Smooth muscle cell (in vitro differentiated cells): ENCODE data around the gene FGD5. TPM values are rescaled to one million over a fixed set of nuclear protein-coding genes. Genes with fewer than 3 reads are reported as not detected.

Source experiments
- DNase-seq: peaks from one replicate; lab custom pipeline; 2025; ENCODE audit not compliant: unreplicated experiment; lab: John Stamatoyannopoulos, UW
- H2AFZ ChIP-seq: fragments of 200-600 bp; sonication (generic); 2 replicates; pipeline ENCODE4 v1.6.0; 2016; ENCODE audit warnings: antibody characterized with exemption, low read depth, mild to moderate bottlenecking
- H3F3A ChIP-seq: fragments of 200-600 bp; sonication (generic); 2 replicates; pipeline ENCODE4 v1.6.0; 2017; ENCODE audit warnings: antibody characterized with exemption, low read depth
- H3K27ac ChIP-seq: fragments of 200-600 bp; sonication (generic); 2 replicates; pipeline ENCODE4 v1.5.1; 2016; ENCODE audit warnings: low read depth, mild to moderate bottlenecking
- H3K27me3 ChIP-seq: fragments of 200-600 bp; sonication (generic); 2 replicates; pipeline ENCODE4 v1.6.1; 2016; ENCODE audit warnings: low read depth, mild to moderate bottlenecking
- H3K36me3 ChIP-seq: fragments of 200-600 bp; sonication (generic); 2 replicates; pipeline ENCODE4 v1.5.1; 2016; ENCODE audit warnings: low read depth
- H3K4me1 ChIP-seq: fragments of 200-600 bp; sonication (generic); 2 replicates; pipeline ENCODE4 v1.5.1; 2016; ENCODE audit warnings: low read depth
- H3K4me2 ChIP-seq: fragments of 200-600 bp; sonication (generic); 2 replicates; pipeline ENCODE4 v1.6.0; 2016; ENCODE audit warnings: mild to moderate bottlenecking
- H3K4me3 ChIP-seq: fragments of 200-600 bp; sonication (generic); 2 replicates; pipeline ENCODE4 v1.5.1; 2016; ENCODE audit warnings: mild to moderate bottlenecking
- H3K79me2 ChIP-seq: fragments of 200-600 bp; sonication (generic); 2 replicates; pipeline ENCODE4 v1.6.0; 2016; ENCODE audit warnings: low read depth, mild to moderate bottlenecking
- H3K9ac ChIP-seq: fragments of 200-600 bp; sonication (generic); 2 replicates; pipeline ENCODE4 v1.6.0; 2016; ENCODE audit warnings: low read depth
- H3K9me3 ChIP-seq: fragments of 200-600 bp; sonication (generic); replicated peaks from 2 replicates; pipeline ENCODE4 v1.5.1; 2016; ENCODE audit warnings: low read depth
- H4K20me1 ChIP-seq: fragments of 200-600 bp; sonication (generic); 2 replicates; pipeline ENCODE4 v1.6.0; 2016; ENCODE audit warnings: low read depth
- CTCF ChIP-seq: fragments of 200-600 bp; sonication (generic); IDR thresholded peaks from 2 replicates; pipeline ENCODE4 v1.5.1; 2017; ENCODE audit warnings: borderline replicate concordance, mild to moderate bottlenecking, antibody characterized with exemption; ENCODE audit not compliant: insufficient read depth, poor library complexity, severe bottlenecking
- WGBS: methylation state at CpG from one replicate; pipeline ENCODE4 v1.1.7; 2016; ENCODE audit warnings: low lambda C conversion rate; 5-methylcytosine and 5-hydroxymethylcytosine counted together
- polyA plus RNA-seq: library from polyadenylated mRNA; unstranded; fragments of >200 nt; fragmentation: Nextera tagmentation; extraction: Ambion mirVana; gene quantifications from 2 replicates; pipeline ENCODE4 v1.2.1, GENCODE V29; 2016
- total RNA-seq: library from RNA; depleted of rRNA; stranded (reverse); fragments of >200 nt; gene quantifications from 2 replicates; pipeline ENCODE4 v1.2.3, GENCODE V29; 2014

Gene FGD5
- total and polyA plus RNA-seq, 2 experiments from 2014 or later = 0.63 to 0.71 TPM

- no peaks in the 10 kb centered on the region for H3K79me2 ChIP-seq
- no peak overlapping the region for H3K9ac ChIP-seq
- no peak overlapping the region for H3K27ac ChIP-seq
- H3K36me3 ChIP-seq = no peaks in the 10 kb centered on the region
- H3F3A ChIP-seq = no peaks in the 10 kb centered on the region
- no peaks in the 10 kb centered on the region for H3K9me3 ChIP-seq
- H3K4me2 ChIP-seq = no peak overlapping the region
- no peaks in the 10 kb centered on the region for H3K27me3 ChIP-seq
- peak; percentile 96 for TF ChIP-seq CTCF
- DNase-seq = peak; percentile 77
- no peak overlapping the region for H2AFZ ChIP-seq
- no peak overlapping the region for H3K4me3 ChIP-seq
- 25% methylated on average over 10 of the region's 10 CpGs for WGBS
- no peaks in the 10 kb centered on the region for H3K4me1 ChIP-seq
- no peaks in the 10 kb centered on the region for H4K20me1 ChIP-seq
Measured at GRCh38 chr3:14921034-14921616, 102.4 kb downstream of the FGD5 start.

- no peak overlapping the region for H3K4me2 ChIP-seq
- H3K4me3 ChIP-seq = no peak overlapping the region
- no peak for DNase-seq
- TF ChIP-seq CTCF = no peak
- WGBS = 89% methylated on average over 21 of the region's 21 CpGs
- H4K20me1 ChIP-seq = no peaks in the 10 kb centered on the region
- no peaks in the 10 kb centered on the region for H3K27me3 ChIP-seq
- no peak overlapping the region for H2AFZ ChIP-seq
- no peaks in the 10 kb centered on the region for H3K36me3 ChIP-seq
- no peak overlapping the region for H3K9ac ChIP-seq
- no peak overlapping the region for H3K27ac ChIP-seq
- no peaks in the 10 kb centered on the region for H3K4me1 ChIP-seq
- H3K9me3 ChIP-seq = no peaks in the 10 kb centered on the region
- H3F3A ChIP-seq = no peaks in the 10 kb centered on the region
- no peaks in the 10 kb centered on the region for H3K79me2 ChIP-seq
Measured at GRCh38 chr3:14921811-14922705, 103.3 kb downstream of the FGD5 start.

GRCh38 chr3:14922863-14923262 lies 104.1 kb downstream of the FGD5 start:
- no peak overlapping the region for H3K4me2 ChIP-seq
- 94% methylated on average over 13 of the region's 13 CpGs for WGBS
- no peak for DNase-seq
- H3K27me3 ChIP-seq = no peaks in the 10 kb centered on the region
- no peaks in the 10 kb centered on the region for H3K36me3 ChIP-seq
- H3K9ac ChIP-seq = no peak overlapping the region
- H3F3A ChIP-seq = no peaks in the 10 kb centered on the region
- no peak overlapping the region for H3K4me3 ChIP-seq
- no peaks in the 10 kb centered on the region for H3K9me3 ChIP-seq
- no peak for TF ChIP-seq CTCF
- H2AFZ ChIP-seq = no peak overlapping the region
- no peaks in the 10 kb centered on the region for H4K20me1 ChIP-seq
- no peaks in the 10 kb centered on the region for H3K79me2 ChIP-seq
- H3K4me1 ChIP-seq = no peaks in the 10 kb centered on the region
- H3K27ac ChIP-seq = no peak overlapping the region
